GM19467 (cell line): ENCODE data around the gene CCDC182.

Experiments
- ATAC-seq: cut with Tn5 transposase; IDR thresholded peaks from one replicate; pipeline ENCODE4 v1.9.1; 2021; ENCODE audit warnings: mild to moderate bottlenecking, moderate library complexity; ENCODE audit not compliant: unreplicated experiment

CCDC182 gene

DNA sequence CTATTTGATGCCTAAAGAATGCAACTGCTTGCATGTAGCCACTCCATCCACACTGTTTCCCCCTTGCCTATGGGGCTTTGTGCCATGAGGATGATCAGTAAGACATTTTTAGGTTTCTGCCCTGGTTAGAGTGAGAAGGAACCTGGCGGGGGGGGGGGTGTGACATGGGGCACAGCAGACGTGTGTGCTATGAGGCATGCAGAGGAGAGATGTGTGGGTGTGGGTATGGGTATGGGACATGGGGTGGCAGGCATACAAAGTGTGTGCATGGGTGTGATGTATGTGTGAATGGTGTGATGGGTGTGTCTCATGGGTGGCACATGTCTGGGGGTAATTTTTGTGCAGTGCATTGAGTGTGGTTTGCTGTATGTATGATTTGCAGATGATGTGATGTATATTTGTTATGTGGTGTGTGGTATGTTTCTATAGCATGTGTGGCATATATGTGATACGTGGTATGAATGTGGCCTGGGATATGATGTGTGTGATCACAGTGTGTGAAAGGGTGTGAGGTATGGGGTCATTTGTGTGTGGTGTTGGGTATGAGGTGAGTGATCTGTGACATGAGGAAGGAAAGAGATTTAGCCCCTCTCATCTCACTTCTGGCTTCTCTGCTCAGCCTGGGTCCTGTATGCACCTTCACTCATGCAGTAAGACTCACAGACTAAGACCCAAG, 14.9 kb downstream of the CCDC182 start:
- ATAC-seq, result no peak

DNA sequence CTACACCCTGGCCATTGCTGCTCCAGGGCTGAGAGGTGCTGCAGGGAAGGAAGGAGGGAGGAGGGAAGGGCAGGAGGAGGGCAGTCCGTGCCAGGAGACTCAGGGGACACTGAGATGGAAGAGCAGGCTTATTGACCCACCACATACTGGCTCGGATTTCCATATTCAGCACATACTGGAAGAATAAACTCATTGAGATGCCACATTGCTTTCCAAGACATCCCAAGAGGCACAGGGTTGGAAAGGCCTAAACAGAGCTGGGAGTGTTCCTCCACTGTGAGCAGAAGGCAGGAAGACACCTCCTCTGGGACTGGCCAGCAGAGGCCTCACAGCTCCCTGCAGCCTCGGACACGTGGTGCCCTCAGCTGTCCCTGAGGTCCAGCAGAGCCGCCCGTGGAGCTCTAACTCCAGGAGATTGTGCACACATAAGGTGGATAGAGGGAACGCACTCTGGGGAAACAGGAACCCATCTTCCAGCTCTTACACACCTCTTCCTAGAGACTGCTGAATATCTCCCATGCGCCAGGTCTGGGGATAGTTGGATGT, 17.4 kb downstream of the CCDC182 start:
- no peak for ATAC-seq

DNA sequence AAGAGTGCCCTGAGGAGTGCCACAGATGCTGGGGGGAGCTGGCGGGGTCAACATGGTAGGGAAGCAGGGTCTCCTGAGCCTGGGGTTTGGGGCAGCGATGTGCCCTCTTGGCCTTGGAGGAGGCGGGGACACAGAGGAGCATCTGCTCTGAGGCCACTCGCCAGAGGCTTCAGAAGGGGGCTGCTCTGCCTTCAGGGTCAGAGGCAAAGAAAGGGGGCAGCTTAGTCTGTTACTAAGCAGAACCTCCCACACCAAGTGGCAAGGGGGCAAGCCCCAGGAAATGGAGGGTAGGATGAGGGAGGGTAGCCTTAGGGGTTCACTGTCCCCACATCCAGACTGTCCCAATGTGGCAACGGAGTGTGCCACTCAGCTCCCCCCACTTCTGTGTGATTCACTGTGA, 18.3 kb downstream of the CCDC182 start:
- no peak for ATAC-seq

DNA sequence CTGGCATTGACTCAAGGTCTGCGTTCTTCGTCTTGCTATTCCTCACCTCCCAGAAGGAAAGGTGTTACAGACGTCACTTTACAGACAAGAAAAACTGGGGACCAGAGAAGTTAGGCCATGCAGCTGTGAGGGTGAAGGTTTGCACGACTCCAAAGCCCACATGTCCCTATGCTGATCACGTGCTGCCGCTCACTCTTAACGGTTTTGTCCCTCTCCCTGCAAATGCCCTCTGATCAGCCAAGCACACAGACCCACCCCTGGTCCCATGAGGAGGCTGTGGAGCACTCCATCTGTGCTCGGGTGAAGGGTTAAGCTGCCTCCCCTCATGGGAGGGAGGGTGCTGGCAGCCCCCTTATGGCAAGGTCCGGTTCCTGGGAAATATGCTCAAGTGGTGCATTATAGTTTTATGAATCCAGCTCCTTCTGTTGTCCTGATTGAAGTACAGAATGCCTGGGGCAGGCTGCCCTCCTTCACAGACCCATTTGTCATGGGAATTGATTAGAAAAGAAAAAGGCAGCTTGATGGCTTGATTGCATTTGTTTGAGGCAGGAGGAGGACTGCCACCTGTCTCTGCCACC, 18.8 kb downstream of the CCDC182 start:
- ATAC-seq, result no peak

DNA sequence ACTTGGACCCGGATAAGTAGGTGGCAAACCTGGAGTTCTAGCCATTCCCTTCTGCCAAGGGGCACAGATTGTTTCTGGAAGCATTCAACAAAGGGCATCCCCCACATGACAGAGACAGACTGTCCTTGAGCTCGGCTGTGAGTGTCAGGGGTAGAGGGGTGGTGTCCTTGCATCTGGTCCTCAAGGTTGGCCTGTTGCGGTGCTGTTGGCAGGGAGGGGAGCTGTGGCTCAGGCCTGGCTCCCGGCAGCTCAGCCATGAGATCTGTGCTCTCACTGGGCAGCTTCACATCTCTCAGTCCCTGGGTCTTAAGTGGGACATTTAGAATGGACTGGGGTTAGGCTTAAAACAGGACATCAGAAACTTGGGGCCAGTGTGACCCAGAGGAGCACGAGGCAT, 20.4 kb downstream of the CCDC182 start:
- no peak for ATAC-seq

DNA sequence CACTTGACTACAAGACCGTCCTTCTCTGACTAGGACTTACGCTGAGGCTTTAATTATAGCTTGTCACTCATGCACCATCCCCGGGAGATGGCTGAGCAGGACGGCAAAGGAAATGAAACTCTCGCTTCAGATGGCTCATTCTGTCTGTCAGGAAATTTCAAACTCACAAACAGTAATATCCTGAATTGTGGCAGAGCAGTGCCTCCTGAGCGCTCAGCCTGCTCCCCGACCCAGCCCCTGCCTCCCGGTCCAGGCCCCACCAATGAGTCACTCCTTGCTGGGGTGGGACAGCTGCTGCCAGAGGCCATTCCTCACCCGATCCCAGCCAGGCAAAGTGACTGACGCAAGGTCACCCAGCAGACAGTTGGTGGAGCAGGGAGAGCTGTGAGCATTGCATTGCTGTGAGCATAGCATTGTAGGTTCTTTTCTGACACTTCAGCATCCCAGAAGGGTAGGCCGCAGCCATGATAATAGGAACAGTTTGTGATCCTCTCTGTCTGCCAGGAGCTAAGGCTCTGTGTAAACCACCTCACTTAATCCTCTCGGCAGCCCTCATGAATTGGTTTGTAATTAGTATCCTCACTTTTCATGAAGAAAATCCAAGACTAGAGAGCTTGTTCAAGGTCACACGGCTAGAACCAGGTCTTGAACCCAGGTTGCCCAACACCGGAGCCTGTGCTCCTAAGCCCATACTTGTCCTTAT, 20.9 kb downstream of the CCDC182 start:
- peak; percentile 63 for ATAC-seq

DNA sequence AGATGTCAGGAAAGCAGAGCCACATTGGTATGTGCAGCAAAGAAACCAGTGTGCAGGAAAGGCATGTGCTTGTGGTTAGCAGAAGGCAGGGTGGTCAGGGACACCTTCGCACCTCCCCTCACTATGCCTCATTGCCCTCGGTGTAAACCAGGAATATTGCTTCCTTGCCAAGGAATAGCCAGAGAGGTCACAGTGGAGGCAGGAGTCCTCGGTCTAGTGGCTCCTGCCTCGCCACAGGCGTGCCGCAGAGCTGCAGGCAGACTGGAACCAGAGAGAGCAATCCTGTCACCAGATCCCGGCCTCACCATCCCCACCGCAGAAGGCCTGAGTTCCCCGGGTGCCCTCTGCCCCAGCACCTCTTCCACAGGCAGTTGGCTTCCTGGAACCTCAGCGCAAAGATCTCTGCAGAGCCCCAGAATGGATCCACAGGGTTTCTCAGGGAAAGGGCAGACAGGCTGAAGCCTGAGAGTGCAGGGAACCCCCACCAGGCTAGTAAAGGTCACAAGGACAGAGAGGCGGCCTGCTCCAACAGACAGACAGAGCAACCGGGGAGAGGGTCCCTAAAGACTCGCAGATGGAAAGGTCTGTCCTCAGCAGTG, 21.6 kb downstream of the CCDC182 start:
- no peak for ATAC-seq

DNA sequence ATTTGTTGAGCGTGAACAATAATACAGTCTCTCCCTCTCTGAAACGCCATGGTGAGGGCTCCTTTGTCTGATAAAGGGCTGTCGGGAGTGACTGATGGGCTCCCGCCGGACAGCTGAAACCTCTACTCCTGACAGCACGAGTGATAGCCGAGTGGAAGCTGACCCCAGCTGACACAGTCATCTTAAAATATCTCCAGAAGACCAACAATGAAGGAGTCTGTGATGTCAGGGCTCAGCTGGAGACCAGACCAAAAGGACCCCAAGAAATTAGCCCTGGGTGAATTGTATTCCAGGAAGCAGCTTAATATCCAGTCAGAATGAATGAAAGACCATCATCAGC, 22.4 kb downstream of the CCDC182 start:
- no peak for ATAC-seq

DNA sequence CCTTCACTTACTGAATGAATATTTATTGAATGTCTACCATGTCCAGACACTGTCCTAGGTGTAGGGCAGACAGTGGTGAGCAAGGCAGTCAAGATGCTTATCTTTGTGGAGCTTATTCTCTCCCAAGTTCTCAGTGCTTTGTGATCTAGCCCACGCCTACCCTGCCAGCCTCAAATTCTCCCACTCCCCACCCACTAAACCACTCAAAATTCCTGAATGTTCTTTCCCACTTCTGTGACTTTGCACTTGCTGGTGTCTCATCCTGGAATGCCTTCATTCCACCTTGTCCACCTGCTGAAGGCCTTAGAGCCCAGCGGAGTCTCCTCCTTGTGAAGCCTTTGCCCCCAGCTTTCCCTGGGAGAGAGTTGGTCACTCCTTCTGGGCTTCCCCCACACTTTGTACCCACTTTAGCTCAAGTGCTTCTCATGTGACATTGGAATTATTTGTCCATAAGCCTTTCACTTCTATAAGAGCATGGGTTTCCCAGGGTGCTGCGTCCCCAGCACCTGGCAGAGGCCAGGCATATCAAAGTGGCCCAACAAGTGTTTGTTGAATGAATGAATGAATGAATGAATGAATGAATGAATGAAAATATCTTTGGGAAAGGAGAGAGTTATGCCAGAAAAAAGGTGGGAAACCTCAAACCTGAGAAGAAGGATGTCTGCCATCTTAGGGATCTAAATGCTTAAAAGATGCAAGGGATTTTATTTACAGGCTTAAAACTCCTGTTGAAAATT, 23.0 kb downstream of the CCDC182 start:
- no peak for ATAC-seq

DNA sequence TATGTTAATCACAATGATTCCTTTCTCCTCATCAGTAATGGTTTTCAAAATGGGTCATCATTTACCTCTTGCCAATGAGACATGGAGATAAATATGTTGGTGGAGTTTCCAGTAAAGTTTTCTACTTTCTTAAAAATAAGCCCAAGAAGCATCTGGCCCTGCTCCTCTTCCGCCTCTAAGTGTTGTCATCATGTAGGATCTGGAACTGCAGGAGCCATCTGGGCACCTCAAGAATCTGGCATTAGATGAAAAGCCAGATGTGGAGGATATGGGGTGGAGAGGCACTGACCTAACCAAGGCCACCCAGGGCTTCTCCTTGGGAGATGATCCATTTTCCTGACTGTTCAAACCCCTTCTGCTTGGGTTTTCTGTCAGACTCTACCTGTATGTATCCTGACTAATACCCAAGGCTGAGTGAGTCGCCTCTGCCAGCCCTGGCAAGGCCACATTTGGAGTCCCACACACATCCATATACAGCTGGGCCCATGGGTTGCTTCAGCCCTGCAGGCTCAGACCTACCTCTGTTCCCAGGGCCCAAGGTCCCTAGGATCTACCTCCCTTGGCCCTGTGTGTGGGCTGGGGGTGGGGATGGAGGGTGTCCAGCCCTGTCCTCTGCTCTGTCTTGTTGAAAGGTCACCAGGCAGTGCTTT, 24.6 kb downstream of the CCDC182 start:
- ATAC-seq, result no peak

DNA sequence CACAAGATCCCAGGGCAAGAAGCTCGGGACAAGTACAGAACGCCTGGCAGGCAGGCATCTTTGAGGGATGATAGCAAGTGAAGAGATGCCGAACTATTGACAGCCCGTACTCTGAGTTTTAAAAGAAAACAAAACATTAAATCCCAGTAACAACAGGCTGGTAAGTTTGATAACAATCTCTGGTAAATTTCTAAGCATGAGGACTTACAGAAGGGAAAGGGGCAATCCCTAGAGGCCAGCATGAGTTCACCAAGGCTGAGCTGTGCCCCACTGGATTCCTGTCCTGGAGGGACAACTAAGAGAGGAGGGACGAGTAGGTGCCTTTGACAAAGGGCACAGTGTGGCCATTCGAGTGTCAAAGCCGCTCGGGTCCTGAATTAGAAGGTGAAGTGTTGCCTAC, 26.2 kb downstream of the CCDC182 start:
- no peak for ATAC-seq

DNA sequence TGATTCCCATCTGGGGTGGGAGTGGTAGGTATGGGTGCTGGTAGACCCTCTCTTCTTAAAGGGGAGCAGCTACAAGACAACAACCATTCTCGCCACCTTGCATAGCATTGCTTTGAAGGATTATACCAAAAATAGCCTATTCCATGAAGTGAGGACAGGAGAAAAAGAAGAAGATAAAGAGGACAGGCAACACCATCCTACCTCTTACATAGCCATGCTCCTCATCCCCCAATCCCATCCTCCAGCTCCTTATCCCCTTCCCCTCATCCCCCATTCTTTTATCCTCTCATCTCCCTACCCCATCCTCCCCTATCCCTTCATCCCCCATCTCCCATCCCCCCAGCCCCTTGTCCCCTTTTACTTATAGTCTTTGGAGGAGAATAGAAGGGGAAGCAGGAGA, 29.1 kb downstream of the CCDC182 start:
- no peak for ATAC-seq

DNA sequence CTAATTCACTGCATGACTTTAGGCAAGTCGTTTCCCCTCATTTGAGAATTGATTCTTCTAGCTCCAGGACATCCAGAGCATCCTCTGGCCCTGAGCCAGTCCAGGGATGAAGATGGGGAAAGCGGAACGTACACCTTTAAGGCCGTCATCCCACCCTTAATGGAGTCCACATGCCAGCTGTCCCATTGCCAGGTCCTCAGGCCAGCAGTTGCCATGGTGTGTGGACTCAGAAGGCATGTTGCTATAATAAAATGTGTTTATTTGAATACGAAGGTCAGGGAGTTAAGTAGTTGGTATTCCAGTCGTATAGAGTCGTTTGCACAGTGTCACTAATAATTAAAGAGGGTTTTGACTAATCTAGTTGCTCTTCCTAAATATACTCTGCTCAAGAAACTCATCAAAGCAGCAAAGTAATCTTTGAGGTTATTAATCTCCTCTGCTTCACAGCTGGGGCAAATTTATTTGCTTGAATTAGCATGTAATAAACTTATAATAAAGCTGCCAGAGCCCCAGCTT, 30.4 kb downstream of the CCDC182 start:
- ATAC-seq, result no peak

DNA sequence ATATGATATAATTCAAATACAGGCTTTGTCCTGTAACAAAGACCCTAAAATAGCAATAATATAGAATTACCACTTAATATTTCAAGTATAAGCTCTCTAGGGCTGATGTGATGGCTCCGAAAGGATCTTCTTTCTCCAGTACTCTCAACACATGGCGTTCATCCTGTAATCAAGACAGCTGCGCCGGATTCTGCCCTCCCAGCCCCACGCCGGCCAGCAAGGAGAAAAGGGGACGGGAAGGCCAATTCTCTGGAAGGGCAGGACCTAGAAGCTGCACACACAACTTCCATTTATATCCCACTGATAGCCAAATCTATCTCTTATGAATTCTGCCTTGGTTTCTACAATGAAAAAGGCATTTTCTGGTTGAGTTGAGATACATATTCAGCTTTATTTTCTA, 32.0 kb downstream of the CCDC182 start:
- ATAC-seq, result no peak

DNA sequence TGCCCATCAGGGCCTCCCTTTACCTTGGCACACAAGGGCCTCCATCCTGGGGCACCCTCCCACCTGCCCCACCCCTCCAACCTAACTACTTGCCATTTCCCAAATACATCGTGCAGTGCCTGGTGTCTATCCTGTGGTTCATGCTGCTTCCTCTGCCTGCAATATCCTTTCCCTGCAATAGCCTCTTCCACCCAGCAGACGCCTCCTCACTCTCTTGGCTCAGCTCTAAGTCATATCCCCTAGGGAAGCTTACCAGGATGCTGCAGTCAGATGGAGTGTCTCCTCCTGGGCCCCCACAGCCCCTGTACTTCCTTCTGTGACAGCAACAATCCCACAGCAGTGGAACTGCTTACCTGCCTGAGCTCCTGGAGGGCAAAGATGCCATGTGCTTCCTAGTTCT, 36.7 kb downstream of the CCDC182 start:
- no peak for ATAC-seq

DNA sequence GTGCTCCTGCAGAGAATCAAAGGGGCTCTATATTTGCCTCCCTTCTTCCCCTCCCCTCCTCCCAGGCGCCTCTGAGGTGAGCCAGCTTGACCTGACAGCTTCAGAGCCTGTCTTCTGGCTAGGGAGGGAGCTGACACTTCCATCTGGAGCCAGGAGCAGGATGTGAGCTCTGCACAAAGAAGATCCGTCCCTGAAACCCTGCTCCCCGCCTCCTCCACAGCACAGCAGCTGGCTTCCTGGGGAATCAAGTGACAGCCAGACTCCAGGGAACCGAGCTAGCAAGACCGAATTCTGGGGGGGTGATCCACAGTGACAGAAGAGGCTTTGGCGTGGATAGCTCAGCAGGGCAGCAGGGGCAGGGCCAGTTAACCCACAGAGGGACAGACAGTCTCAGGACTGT, 37.2 kb downstream of the CCDC182 start:
- ATAC-seq, result no peak

DNA sequence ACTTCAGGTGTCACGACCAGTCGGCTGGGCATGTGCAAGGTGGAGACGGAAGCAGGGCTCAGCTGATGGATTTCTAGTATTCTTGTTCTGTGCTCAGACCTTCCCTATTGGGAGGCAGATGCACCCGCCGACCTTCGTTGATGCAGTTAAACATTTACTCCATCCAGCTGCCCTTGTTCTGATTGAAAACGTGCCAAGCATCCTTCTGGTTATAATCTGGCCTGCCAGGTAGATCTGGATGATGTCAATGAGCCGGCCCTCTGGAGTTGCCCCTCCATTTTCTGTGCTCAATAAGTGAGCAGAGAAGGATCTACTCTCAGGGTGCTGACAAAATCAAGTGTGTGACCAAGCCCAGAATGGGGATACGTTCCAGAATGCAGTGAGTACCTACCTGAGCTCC, 38.3 kb downstream of the CCDC182 start:
- no peak for ATAC-seq

DNA sequence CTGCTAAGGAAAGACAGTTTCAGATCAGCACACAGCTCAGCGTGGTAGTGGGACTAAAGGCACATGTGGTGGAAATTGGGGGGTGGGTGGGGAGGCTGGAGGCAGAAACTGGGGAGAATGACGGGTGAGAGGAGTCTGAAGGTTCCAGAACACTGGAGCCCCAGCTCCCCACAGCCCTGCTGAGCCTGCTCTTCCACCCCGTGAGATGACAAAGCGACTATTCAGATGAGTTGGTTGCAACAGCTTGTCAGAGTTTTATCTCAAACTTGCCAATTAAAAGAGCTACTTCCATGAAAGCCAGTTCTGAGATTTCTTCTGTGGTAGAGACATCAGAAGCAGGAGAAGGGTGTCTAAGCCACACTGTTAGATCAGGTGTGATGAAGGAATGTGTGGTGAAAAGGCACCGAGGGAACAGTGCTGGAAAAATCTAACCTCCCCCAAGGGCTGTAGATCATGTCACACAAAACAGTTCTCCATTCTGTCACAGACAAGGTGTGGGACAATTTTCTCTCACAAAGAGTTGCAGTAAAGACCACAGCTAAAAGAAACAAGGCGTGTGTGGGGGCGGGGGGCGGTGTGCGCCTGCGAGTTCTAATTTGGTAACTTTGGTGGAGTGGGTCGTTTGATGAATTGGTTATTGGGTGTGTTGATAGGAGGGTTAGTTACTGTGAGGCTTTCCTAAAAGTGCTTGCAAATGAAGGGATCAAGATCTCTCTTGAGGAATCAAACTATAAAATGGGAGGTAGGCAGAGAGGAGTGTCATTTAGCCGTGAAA, 39.0 kb downstream of the CCDC182 start:
- ATAC-seq, result no peak

DNA sequence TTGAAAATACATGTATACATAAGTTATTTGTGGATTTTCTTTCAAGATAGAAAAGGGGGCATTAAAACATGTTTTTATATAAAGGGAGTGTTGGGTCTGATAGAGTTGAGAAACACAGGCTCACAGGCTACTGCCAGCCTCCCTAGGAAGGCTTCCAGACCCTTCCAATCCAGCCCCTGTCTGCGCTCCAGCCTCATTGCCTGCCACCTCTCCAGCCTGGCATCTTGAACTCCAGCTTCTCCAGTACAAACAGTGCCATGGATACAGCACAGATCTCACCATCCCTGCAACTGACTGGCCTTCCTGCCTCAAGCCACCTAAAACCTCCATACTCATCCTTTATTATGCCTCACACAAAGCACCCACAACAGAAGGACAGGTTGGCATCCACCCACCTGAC, 40.7 kb downstream of the CCDC182 start:
- ATAC-seq, result no peak

DNA sequence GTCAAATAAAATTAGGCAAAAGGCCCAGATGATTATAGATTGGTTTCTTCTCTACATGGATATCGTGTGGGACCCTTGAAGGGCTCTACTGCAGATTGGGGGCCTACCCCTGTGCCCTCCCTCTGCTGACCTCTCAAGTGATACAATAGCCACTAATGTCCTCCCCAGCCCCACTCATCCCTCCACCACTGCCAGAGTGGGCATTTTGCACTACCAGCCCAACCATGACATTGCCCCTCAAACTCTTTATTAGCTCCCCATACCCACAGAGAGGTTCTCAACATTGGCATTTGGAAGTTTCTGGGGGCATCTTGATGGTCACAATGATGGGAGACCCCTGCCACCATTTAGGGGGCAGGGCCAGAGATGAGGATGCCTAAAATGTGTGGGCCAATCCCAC, 41.8 kb downstream of the CCDC182 start:
- no peak for ATAC-seq
